Ovary (tissue), 9 donors: ENCODE results near the gene RFTN2. TPM values are rescaled to one million over a fixed set of nuclear protein-coding genes. Genes with fewer than 3 reads are reported as not detected.

Experiments
- DNase-seq, 5 donors: peaks; one replicate each; pipeline ENCODE4 v3.0.0-alpha.2; 2019 to 2020
- H3K27ac ChIP-seq, 2 donors: fragments of 200-600 bp; one replicate each; pipeline versions ENCODE4 v1.5.1 to v1.8.0; 2019 to 2022
- H3K27me3 ChIP-seq: fragments of 200-600 bp; one replicate; pipeline ENCODE4 v1.8.0; 2022
- H3K36me3 ChIP-seq: fragments of 200-600 bp; sonication (generic); one replicate; pipeline ENCODE4 v1.5.1; 2019
- H3K4me1 ChIP-seq: one replicate; pipeline ENCODE4 v1.8.1; 2013; ENCODE audit warnings: mild to moderate bottlenecking, moderate library complexity; ENCODE audit not compliant: insufficient read depth
- H3K4me3 ChIP-seq: fragments of 200-600 bp; sonication (generic); one replicate; pipeline ENCODE4 v1.5.1; 2017
- H3K9me3 ChIP-seq, 2 donors: fragments of 200-600 bp in 1 of 2; sonication (generic) in 1 of 2; one replicate each; pipeline versions ENCODE4 v1.5.1 to v1.8.1; 2013 to 2019; ENCODE audit warnings: mild to moderate bottlenecking in 1 of 2, moderate library complexity in 1 of 2
- CTCF ChIP-seq, 3 donors: fragments of 450-650 bp in 2 of 3; fragments of 200-600 bp in 1 of 3; IDR thresholded peaks; one replicate each; pipeline versions ENCODE4 v1.5.1 to v1.8.0; 2016 to 2022; ENCODE audit warnings: antibody characterized with exemption in 3 of 3, mild to moderate bottlenecking in 1 of 3
- EP300 ChIP-seq: sonication (generic); formaldehyde crosslinking; IDR thresholded peaks from one replicate; pipeline ENCODE4 v1.6.1; 2017; ENCODE audit warnings: antibody characterized with exemption
- POLR2A ChIP-seq: fragments of 450-650 bp; IDR thresholded peaks from one replicate; pipeline ENCODE4 v1.6.1; 2017; ENCODE audit warnings: antibody characterized with exemption, mild to moderate bottlenecking, moderate library complexity
- WGBS, 3 donors: extraction: QIAGEN DNeasy Blood & Tissue Kit in 1 of 3; methylation state at CpG; one replicate each; pipeline versions ENCODE4 v1.1.5 to v1.1.7; 2013 to 2017; 5-methylcytosine and 5-hydroxymethylcytosine counted together
- intact Hi-C, 4 donors: fragments of 100-400 bp; cut with DNase I; formaldehyde crosslinking; loops; one replicate each; pipeline versions ENCODE4 v1.11.0 to v1.15.1; 2022 to 2023
- polyA plus RNA-seq, 2 donors: library from polyadenylated mRNA; stranded (reverse); fragments of 200-250 nt in 1 of 2; fragments of 350-450 nt in 1 of 2; fragmentation: Illumina TruSeq in 1 of 2; extraction: RNeasy Lipid Tissue Mini Kit (QIAGEN cat#74804) in 1 of 2; gene quantifications; one replicate each; pipeline ENCODE4 v1.2.3, GENCODE V29; 2013 to 2014
- total RNA-seq, 7 donors: library from RNA; depleted of rRNA in 2 of 7; stranded (reverse); fragments of >200 nt in 2 of 7; fragmentation: NEBNext Ultra II Directional in 3 of 7; extraction: Animal tissue kit (Norgen Biotek cat#: 25700) in 3 of 7; gene quantifications; one replicate each; pipeline versions ENCODE4 v1.1.0 to v1.2.4, GENCODE V29; 2016 to 2023
- donor health status: DM: no; HTN: no; CAD: no; lungs with moderate emphysema.
- donor health status: DM: no; HTN: no; CAD: no.
- donor health status: Bipolar disorder and iron deficiency.
- donor health status: DM: yes; HTN: yes; CAD: no.
- donor health status: DM: no; HTN: no; CAD: no.
- donor health status: DM: yes; HTN: yes; CAD: no.

The RFTN2 gene
- total and polyA plus RNA-seq, 9 donors: 8.1 to 22.1 (median 13.4) TPM

- no peaks in the 10 kb centered on the region for H3K4me1 ChIP-seq
- intact Hi-C loops: no loop called here
- H3K4me3 ChIP-seq: no peak overlapping the region
- DNase-seq: no peak
- TF ChIP-seq CTCF (IDR thresholded peaks at IDR 0.05) (no peak), POLR2A (no peak), EP300 (no peak)
- WGBS, 3 donors: 92 to 96% (median 94%) methylated on average over 5 of the region's 5 CpGs
- no peak overlapping the region for H3K27ac ChIP-seq
- no peaks in the 10 kb centered on the region for H3K27me3 ChIP-seq
- H3K36me3 ChIP-seq: no peaks in the 10 kb centered on the region
- H3K9me3 ChIP-seq: no peaks in the 10 kb centered on the region
Observed at GRCh38 chr2:197600306-197600705, 75.1 kb downstream of the RFTN2 start.

DNA sequence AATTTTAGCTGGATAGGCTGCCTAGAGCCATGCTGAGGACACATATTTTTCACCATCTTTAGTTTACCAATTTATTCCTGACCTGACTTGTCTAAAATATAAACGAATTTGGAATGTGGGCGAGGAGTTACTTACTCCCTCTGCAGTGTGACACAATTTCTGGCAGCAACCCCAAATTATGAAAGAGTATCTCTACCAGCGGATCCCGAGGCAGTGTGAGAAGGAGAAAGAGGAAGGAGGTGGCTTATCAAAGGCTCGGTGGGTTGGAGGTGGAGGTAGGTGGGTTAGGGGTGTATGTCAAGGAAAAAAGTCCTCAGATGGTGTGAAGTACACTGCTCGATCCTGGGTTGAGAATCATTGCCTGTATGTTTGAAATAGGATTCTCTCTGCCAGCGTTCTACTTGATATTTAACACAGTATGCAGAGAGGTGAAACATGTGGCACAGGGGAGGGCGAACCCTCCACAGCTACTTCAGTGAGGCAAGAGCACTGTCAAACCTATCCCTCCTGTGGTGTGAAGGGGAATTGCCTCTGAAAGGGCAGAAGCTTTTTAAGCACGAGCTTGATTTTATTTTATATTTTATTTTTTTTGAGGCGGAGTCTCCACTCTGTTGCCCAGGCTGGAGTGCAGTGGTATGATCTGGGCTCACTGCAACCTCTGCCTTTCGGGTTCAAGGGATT is 76.0 kb downstream of the RFTN2 start:
- 49 to 56% (median 53%) methylated on average over 11 of the region's 11 CpGs for WGBS, 3 donors
- Histone ChIP-seq H3K4me1 (no peaks in the 10 kb centered on the region), H3K27ac (no peak overlapping the region), H3K27me3 (no peaks in the 10 kb centered on the region), H3K36me3 (no peaks in the 10 kb centered on the region), H3K4me3 (no peak overlapping the region), H3K9me3 (no peaks in the 10 kb centered on the region)
- no peak for DNase-seq
- intact Hi-C loops: no loop called here
- TF ChIP-seq CTCF (IDR thresholded peaks at IDR 0.05): no peak
- no peak for TF ChIP-seq POLR2A
- no peak for TF ChIP-seq EP300

DNA sequence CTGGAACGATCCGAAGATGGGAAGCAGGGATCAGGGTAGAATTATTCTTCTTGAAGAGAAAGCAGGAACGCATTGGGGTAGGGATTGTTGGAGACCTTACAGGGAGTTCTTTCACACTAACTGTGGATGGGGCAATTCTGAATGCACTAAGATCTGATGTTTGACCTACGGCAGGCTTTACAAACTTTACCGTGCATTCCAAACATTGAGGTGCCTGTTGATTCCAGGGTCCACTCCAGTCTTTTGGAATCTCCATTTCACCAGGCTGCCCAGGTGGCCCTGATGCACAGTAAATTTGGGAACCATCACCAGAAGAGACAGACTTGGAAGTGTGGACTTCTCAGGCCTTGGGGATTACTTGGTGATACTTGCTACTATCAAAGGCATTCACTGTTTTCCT is 76.9 kb downstream of the RFTN2 start:
- no peak for DNase-seq
- no peaks in the 10 kb centered on the region for H3K36me3 ChIP-seq
- H3K4me3 ChIP-seq: no peak overlapping the region
- TF ChIP-seq CTCF (IDR thresholded peaks at IDR 0.05): no peak
- no peak for TF ChIP-seq EP300
- TF ChIP-seq POLR2A: no peak
- no peaks in the 10 kb centered on the region for H3K4me1 ChIP-seq
- no peak overlapping the region for H3K27ac ChIP-seq
- H3K27me3 ChIP-seq: no peaks in the 10 kb centered on the region
- H3K9me3 ChIP-seq: no peaks in the 10 kb centered on the region
- WGBS, 3 donors: 94 to 99% (median 98%) methylated on average over 5 of the region's 5 CpGs
- intact Hi-C loops: no loop called here

DNA sequence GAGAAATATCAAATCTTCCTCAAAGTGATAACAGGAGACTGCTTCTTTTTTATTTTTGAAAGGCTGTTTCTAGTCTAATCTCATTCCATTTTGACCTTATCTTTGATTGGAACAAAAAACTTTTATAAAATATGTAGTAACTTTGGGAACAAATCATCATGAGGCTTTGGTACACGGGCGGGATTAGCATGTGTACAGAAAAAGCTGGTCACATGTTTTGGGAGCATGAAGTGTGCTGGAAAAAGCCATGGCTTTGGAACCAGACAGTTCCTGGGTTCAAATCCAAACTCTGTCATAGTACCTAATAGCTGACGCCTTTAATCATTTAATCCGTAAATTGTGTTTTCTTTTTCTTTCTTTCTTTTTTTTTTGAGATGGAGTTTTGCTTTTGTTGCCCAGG is 78.2 kb downstream of the RFTN2 start:
- TF ChIP-seq POLR2A (no peak), EP300 (no peak), CTCF (IDR thresholded peaks at IDR 0.05) (no peak)
- no peak overlapping the region for H3K4me3 ChIP-seq
- H3K27ac ChIP-seq: no peak overlapping the region
- DNase-seq: no peak
- no peaks in the 10 kb centered on the region for H3K36me3 ChIP-seq
- WGBS, 3 donors: 67 to 78% (median 73%) methylated on average over 4 of the region's 4 CpGs
- intact Hi-C loops: no loop called here
- H3K27me3 ChIP-seq: no peaks in the 10 kb centered on the region
- H3K9me3 ChIP-seq: no peaks in the 10 kb centered on the region
- H3K4me1 ChIP-seq: no peaks in the 10 kb centered on the region
